B cell (primary cell): ENCODE data around the gene ADARB2. TPM values are rescaled to one million over a fixed set of nuclear protein-coding genes. Genes with fewer than 3 reads are reported as not detected.

Experiments used
- ATAC-seq: fragments of 200-7000 bp; cut with Tn5 transposase; one replicate; pipeline ENCODE4 v1.10.0; 2021; ENCODE audit warnings: low read depth, mild to moderate bottlenecking, moderate number of reproducible peaks, moderate library complexity
- CTCF ChIA-PET: fragments of 350-600 bp; sonication (Branson Sonifier 250); formaldehyde crosslinking; loops from one replicate; lab custom pipeline; 2021; ENCODE audit warnings: antibody characterized with exemption, inconsistent platforms; lab: Charles Lee
- POLR2A ChIA-PET: fragments of 350-600 bp; sonication (Branson Sonifier 250); formaldehyde crosslinking; loops from one replicate; lab custom pipeline; 2021; ENCODE audit warnings: antibody characterized with exemption; lab: Charles Lee
- DNase-seq: peaks from one replicate; pipeline ENCODE4 v3.0.0; 2013
- H2AFZ ChIP-seq: 2 replicates; pipeline ENCODE4 v1.6.1; 2012; ENCODE audit warnings: mild to moderate bottlenecking, low read depth, low read length; ENCODE audit not compliant: insufficient read depth, poor library complexity, severe bottlenecking
- H3K27ac ChIP-seq, 2 donors: 1 replicate in 1 of 2; 2 replicates in 1 of 2; pipeline ENCODE4 v1.5.1; 2012 to 2013; ENCODE audit warnings: low read length in 2 of 2, mild to moderate bottlenecking in 2 of 2, moderate library complexity in 1 of 2
- H3K27me3 ChIP-seq, 4 experiments: fragments of 200-600 bp in 1 of 4; sonication (generic) in 1 of 4; replicated peaks in 1 of 4; 1 replicate in 2 of 4; 2 replicates in 2 of 4; pipeline versions ENCODE4 v1.6.1 to v1.7.0; 2013 to 2016; ENCODE audit warnings: low read length in 3 of 4, mild to moderate bottlenecking in 2 of 4, mixed read lengths in 1 of 4, moderate library complexity in 1 of 4; ENCODE audit not compliant: insufficient read depth in 4 of 4, control insufficient read depth in 3 of 4; ENCODE audit errors: control extremely low read depth in 1 of 4
- H3K36me3 ChIP-seq, 2 experiments: replicated peaks in 1 of 2; 1 replicate in 1 of 2; 2 replicates in 1 of 2; pipeline versions ENCODE4 v1.6.1 to v1.7.1; 2013; ENCODE audit warnings: low read length in 1 of 2; ENCODE audit not compliant: insufficient read depth in 2 of 2, control insufficient read depth in 1 of 2; ENCODE audit errors: control extremely low read depth in 1 of 2, extremely low read depth in 1 of 2
- H3K4me1 ChIP-seq, 2 donors: fragments of 200-600 bp in 1 of 2; sonication (generic) in 1 of 2; 1 replicate in 1 of 2; 2 replicates in 1 of 2; pipeline versions ENCODE4 v1.5.1 to v1.6.1; 2013 to 2017; ENCODE audit warnings: low read length in 2 of 2; ENCODE audit not compliant: control insufficient read depth in 2 of 2, insufficient read depth in 2 of 2
- H3K4me2 ChIP-seq: replicated peaks from 2 replicates; pipeline ENCODE3; 2012; ENCODE audit warnings: mild to moderate bottlenecking, low read depth, low read length; ENCODE audit not compliant: poor library complexity, severe bottlenecking
- H3K4me3 ChIP-seq, 5 experiments: fragments of 200-600 bp in 1 of 5; sonication (generic) in 1 of 5; 1 replicate in 3 of 5; 2 replicates in 2 of 5; pipeline versions ENCODE4 v1.5.1 to v1.7.0; 2011 to 2016; ENCODE audit warnings: low read length in 4 of 5, mild to moderate bottlenecking in 4 of 5, low read depth in 2 of 5, control low read depth in 1 of 5, moderate library complexity in 1 of 5; ENCODE audit not compliant: insufficient read depth in 1 of 5; ENCODE audit errors: control extremely low read depth in 1 of 5, extremely low read depth in 1 of 5
- H3K79me2 ChIP-seq: fragments of 200-600 bp; sonication (generic); one replicate; pipeline ENCODE4 v1.6.0; 2016; ENCODE audit warnings: low read length; ENCODE audit not compliant: control insufficient read depth, insufficient read depth
- H3K9ac ChIP-seq: fragments of 200-600 bp; sonication (generic); 2 replicates; pipeline ENCODE4 v1.6.1; 2017; ENCODE audit warnings: mild to moderate bottlenecking, low read length, moderate library complexity
- H3K9me3 ChIP-seq, 3 donors: one replicate each; pipeline versions ENCODE4 v1.6.1 to v1.7.1; 2013; ENCODE audit warnings: low read length in 2 of 3; ENCODE audit not compliant: control insufficient read depth in 2 of 3, insufficient read depth in 1 of 3; ENCODE audit errors: control extremely low read depth in 1 of 3
- H4K20me1 ChIP-seq: 2 replicates; pipeline ENCODE4 v1.6.0; 2012; ENCODE audit warnings: mild to moderate bottlenecking, low read length; ENCODE audit not compliant: insufficient read depth, control insufficient read depth, poor library complexity, severe bottlenecking
- H3K27ac Mint-ChIP-seq: one replicate; pipeline ENCODE4 v1.8.0; 2021; ENCODE audit warnings: mixed read lengths
- H3K27me3 Mint-ChIP-seq: one replicate; pipeline ENCODE4 v1.8.0; 2021; ENCODE audit warnings: mixed read lengths
- H3K4me1 Mint-ChIP-seq: one replicate; pipeline ENCODE4 v1.8.0; 2021; ENCODE audit warnings: mixed read lengths
- H3K4me3 Mint-ChIP-seq: one replicate; pipeline ENCODE4 v1.8.0; 2021; ENCODE audit warnings: mixed read lengths
- H3K9me3 Mint-ChIP-seq: one replicate; pipeline ENCODE4 v1.8.0; 2022; ENCODE audit warnings: mixed read lengths; ENCODE audit not compliant: insufficient read depth
- EZH2 ChIP-seq: IDR thresholded peaks from 2 replicates; pipeline ENCODE4 v1.6.1; 2012; ENCODE audit warnings: borderline replicate concordance, low read depth, mild to moderate bottlenecking, moderate library complexity, low read length; ENCODE audit not compliant: insufficient read depth, poor library complexity, severe bottlenecking
- WGBS: methylation state at CpG from one replicate; pipeline ENCODE4 v1.1.5; 2013; ENCODE audit warnings: missing lambda C conversion rate; ENCODE audit not compliant: insufficient coverage; 5-methylcytosine and 5-hydroxymethylcytosine counted together
- intact Hi-C: fragments of 100-400 bp; cut with micrococcal nuclease; formaldehyde crosslinking; loops from one replicate; pipeline ENCODE4 v1.10.0; 2022
- polyA plus RNA-seq: library from polyadenylated mRNA; depleted of rRNA; stranded (reverse); fragments of >200 nt; gene quantifications from 2 replicates; pipeline ENCODE4 v1.2.3, GENCODE V29; 2012
- total RNA-seq, 2 donors: library from RNA; stranded (reverse); fragments of 120-200 nt in 1 of 2; gene quantifications; 1 replicate in 1 of 2; 2 replicates in 1 of 2; pipeline versions ENCODE4 v1.2.3 to v1.2.4, GENCODE V29; 2013 to 2022
- TF ChIP-seq, protein P1 (sequence below): fragments of 200-600 bp; IDR thresholded peaks from one replicate; pipeline ENCODE4 v1.8.0; 2022; ENCODE audit warnings: antibody characterized with exemption, mild to moderate bottlenecking

Gene ADARB2
- total and polyA plus RNA-seq, 2 donors (not counting 1 experiment from before 2014, with no cell fraction given): 0.13 to 0.96 TPM

DNA sequence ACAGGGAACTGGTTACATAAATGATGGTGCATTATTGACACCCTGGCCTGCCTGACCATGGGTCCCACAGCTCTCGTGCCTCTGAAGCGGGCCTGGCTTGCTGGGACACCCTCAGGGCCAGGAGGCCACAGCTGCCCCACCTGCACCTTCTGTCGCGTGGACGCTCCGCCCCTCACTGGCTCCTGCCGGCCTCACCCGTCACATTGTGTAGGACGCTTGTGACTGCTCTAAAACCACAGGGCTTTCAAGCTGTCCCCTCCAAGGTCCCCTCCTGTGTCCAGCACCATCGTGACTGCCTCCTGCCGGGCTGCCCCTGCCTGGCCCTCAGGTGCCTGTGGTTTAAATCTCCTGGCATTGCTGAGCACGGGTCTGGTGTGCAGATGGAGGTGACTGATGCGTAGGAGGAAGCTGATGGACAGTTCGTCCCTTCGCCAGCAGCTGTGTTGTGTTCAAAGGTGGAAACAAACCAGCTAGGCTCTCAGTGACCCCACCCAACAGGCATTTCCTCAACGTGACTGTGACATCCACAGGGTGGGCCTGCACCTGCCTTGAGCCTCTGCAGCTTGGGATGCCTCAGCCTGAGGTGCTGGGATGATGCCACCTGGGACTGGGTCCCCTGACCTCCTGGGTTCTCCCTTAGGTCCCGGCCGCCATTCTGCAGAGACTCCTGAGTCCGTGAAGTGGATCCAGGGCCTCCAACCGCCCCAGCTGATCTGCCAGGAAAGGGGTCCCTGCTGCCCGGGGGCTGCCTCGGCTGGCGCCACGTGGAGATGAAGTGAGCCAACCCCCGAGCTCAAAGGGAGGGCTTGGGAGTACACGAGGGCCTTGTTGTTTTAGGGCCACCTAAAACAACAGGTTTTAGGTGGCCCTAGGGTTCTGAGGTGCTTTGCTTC is 532.6 kb downstream of the ADARB2 start:
- Mint-ChIP-seq H3K4me3 (no peak overlapping the region), H3K4me1 (no peaks in the 10 kb centered on the region), H3K27ac (no peak overlapping the region), H3K9me3 (no peaks in the 10 kb centered on the region), H3K27me3 (no peaks in the 10 kb centered on the region)
- Histone ChIP-seq H3K79me2 (no peaks in the 10 kb centered on the region), H3K9me3 (no peaks in the 10 kb centered on the region), H3K36me3 (no peaks in the 10 kb centered on the region), H4K20me1 (no peaks in the 10 kb centered on the region), H3K4me3 (no peak overlapping the region), H3K27ac (no peak overlapping the region), H3K4me2 (no peak overlapping the region), H3K27me3 (no peaks in the 10 kb centered on the region), H3K4me1 (no peaks in the 10 kb centered on the region), H3K9ac (no peak overlapping the region), H2AFZ (no peak overlapping the region)
- ChIA-PET CTCF (no interaction called here), POLR2A (no interaction called here)
- DNase-seq (no peak), ATAC-seq (no peak)
- whole genome bisulfite sequencing: 86% methylated on average over 26 of the region's 26 CpGs
- TF ChIP-seq, protein P1, sequence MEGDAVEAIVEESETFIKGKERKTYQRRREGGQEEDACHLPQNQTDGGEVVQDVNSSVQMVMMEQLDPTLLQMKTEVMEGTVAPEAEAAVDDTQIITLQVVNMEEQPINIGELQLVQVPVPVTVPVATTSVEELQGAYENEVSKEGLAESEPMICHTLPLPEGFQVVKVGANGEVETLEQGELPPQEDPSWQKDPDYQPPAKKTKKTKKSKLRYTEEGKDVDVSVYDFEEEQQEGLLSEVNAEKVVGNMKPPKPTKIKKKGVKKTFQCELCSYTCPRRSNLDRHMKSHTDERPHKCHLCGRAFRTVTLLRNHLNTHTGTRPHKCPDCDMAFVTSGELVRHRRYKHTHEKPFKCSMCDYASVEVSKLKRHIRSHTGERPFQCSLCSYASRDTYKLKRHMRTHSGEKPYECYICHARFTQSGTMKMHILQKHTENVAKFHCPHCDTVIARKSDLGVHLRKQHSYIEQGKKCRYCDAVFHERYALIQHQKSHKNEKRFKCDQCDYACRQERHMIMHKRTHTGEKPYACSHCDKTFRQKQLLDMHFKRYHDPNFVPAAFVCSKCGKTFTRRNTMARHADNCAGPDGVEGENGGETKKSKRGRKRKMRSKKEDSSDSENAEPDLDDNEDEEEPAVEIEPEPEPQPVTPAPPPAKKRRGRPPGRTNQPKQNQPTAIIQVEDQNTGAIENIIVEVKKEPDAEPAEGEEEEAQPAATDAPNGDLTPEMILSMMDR: no peak
- TF ChIP-seq EZH2: no peak
- intact Hi-C loops: no loop called here

DNA sequence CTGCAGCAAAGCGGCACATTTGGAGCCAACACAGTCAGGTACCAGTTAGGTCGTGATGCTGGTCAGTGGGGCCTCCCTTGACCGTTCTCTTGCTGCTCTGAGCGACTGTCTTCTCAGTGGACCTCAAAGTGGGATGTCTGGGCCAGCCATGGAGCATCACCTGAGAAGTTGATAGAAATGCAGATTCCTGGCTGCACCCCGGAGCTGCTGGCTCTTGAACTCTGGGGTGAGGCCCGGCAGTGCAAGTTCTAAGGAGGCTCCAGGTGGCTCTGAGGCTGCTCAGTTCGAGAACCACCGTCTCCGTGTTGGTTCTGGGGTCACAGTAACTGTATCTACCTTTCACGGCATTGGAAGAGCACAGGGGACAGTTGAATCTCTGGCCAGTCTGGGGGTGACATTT is 533.6 kb downstream of the ADARB2 start:
- WGBS: 80% methylated on average over 10 of the region's 10 CpGs
- Histone ChIP-seq H2AFZ (no peak overlapping the region), H3K9me3 (no peaks in the 10 kb centered on the region), H3K9ac (no peak overlapping the region), H4K20me1 (no peaks in the 10 kb centered on the region), H3K27ac (no peak overlapping the region), H3K4me3 (no peak overlapping the region), H3K4me1 (no peaks in the 10 kb centered on the region), H3K27me3 (no peaks in the 10 kb centered on the region), H3K36me3 (no peaks in the 10 kb centered on the region), H3K4me2 (no peak overlapping the region), H3K79me2 (no peaks in the 10 kb centered on the region)
- Mint-ChIP-seq H3K4me3 (no peak overlapping the region), H3K9me3 (no peaks in the 10 kb centered on the region), H3K4me1 (no peaks in the 10 kb centered on the region), H3K27me3 (no peaks in the 10 kb centered on the region), H3K27ac (no peak overlapping the region)
- ATAC-seq (no peak), DNase-seq (no peak)
- TF ChIP-seq, protein P1: no peak
- TF ChIP-seq EZH2: no peak
- CTCF ChIA-PET: no interaction called here
- intact Hi-C loops: no loop called here
- POLR2A ChIA-PET: no interaction called here
